ENCODE data around the gene ATXN2.

The ATXN2 gene

GRCh38 chr12:111417784-111418593, 181.1 kb downstream of the ATXN2 start:
- Mint-ChIP-seq H3K27me3 (no peaks in the 10 kb centered on the region), H3K4me1 (peaks cover 22 to 24% of the 10 kb centered on the region in 2 donors), H3K9me3 (no peaks in the 10 kb centered on the region), H3K27ac (no peak overlapping the region), H3K36me3 (peaks cover 15 to 48% of the 10 kb centered on the region in 2 donors), H3K4me3 (no peak overlapping the region)
- DNase-seq, result no peak
- no peak for ATAC-seq (replicated peaks)

- peaks cover 27 to 31% of the 10 kb centered on the region in 2 donors for H3K4me1 Mint-ChIP-seq
Measured at GRCh38 chr12:111417290-111417689, 181.8 kb downstream of the ATXN2 start.

GRCh38 chr12:111414711-111415252, 184.3 kb downstream of the ATXN2 start:
- H3K4me3 Mint-ChIP-seq, result no peak overlapping the region
- no peaks in the 10 kb centered on the region for H3K9me3 Mint-ChIP-seq
- no peaks in the 10 kb centered on the region for H3K27me3 Mint-ChIP-seq
- DNase-seq (no peak), ATAC-seq (replicated peaks) (no peak)
- H3K36me3 Mint-ChIP-seq, result peaks cover 15 to 45% of the 10 kb centered on the region in 2 donors
- H3K27ac Mint-ChIP-seq, result peak overlapping the region; percentile 7
- peaks cover 44 to 56% of the 10 kb centered on the region in 2 donors for H3K4me1 Mint-ChIP-seq

More at GRCh38 chr12:111417290-111417689, 181.8 kb downstream of the ATXN2 start:
- Mint-ChIP-seq H3K36me3 (peaks cover 13 to 50% of the 10 kb centered on the region in 2 donors), H3K4me3 (no peak overlapping the region), H3K9me3 (no peaks in the 10 kb centered on the region), H3K27me3 (no peaks in the 10 kb centered on the region), H3K27ac (no peak overlapping the region)
- no peak for ATAC-seq (replicated peaks)
- DNase-seq, result no peak

GRCh38 chr12:111413442-111414086, 185.6 kb downstream of the ATXN2 start:
- Mint-ChIP-seq H3K4me3 (no peak overlapping the region), H3K9me3 (no peaks in the 10 kb centered on the region), H3K4me1 (peaks cover 51 to 68% of the 10 kb centered on the region in 2 donors), H3K27me3 (no peaks in the 10 kb centered on the region), H3K36me3 (peaks cover 13 to 43% of the 10 kb centered on the region in 2 donors), H3K27ac (peak overlapping the region; percentile 47)
- ATAC-seq (replicated peaks), result no peak
- DNase-seq, result no peak

GRCh38 chr12:111412830-111413441, 186.2 kb downstream of the ATXN2 start:
- peak overlapping the region; percentile 88 for H3K27ac Mint-ChIP-seq
- H3K27me3 Mint-ChIP-seq, result no peaks in the 10 kb centered on the region
- H3K9me3 Mint-ChIP-seq, result no peaks in the 10 kb centered on the region
- peaks cover 13 to 49% of the 10 kb centered on the region in 2 donors for H3K36me3 Mint-ChIP-seq
- no peak for DNase-seq
- no peak overlapping the region for H3K4me3 Mint-ChIP-seq
- peaks cover 57 to 74% of the 10 kb centered on the region in 2 donors for H3K4me1 Mint-ChIP-seq
- ATAC-seq (replicated peaks), result no peak

- Mint-ChIP-seq H3K27me3 (no peaks in the 10 kb centered on the region), H3K9me3 (no peaks in the 10 kb centered on the region), H3K36me3 (peaks cover 18 to 55% of the 10 kb centered on the region in 2 donors), H3K4me1 (peaks cover 64 to 81% of the 10 kb centered on the region in 2 donors), H3K27ac (peak overlapping the region; percentile 88), H3K4me3 (peak overlapping the region; percentile 50 to 54)
- DNase-seq (no peak), ATAC-seq (replicated peaks) (peak; percentile 17 to 20)
Measured at GRCh38 chr12:111412007-111412829, 186.9 kb downstream of the ATXN2 start.

- peaks cover 18 to 59% of the 10 kb centered on the region in 2 donors for H3K36me3 Mint-ChIP-seq
Measured at GRCh38 chr12:111411185-111411764, 187.8 kb downstream of the ATXN2 start.

GRCh38 chr12:111410431-111411184, 188.5 kb downstream of the ATXN2 start:
- Mint-ChIP-seq H3K4me3 (peak overlapping the region; percentile 83 to 85), H3K36me3 (peaks cover 18 to 58% of the 10 kb centered on the region in 2 donors), H3K9me3 (no peaks in the 10 kb centered on the region), H3K27ac (peak overlapping the region; percentile 81), H3K4me1 (peaks cover 64 to 92% of the 10 kb centered on the region in 2 donors), H3K27me3 (no peaks in the 10 kb centered on the region)
- DNase-seq, result no peak
- no peak for ATAC-seq (replicated peaks)

More at GRCh38 chr12:111411185-111411764, 187.8 kb downstream of the ATXN2 start:
- no peak for DNase-seq
- ATAC-seq (replicated peaks), result no peak
- Mint-ChIP-seq H3K27me3 (no peaks in the 10 kb centered on the region), H3K4me3 (peak overlapping the region; percentile 22 to 41), H3K27ac (peak overlapping the region; percentile 69), H3K4me1 (peaks cover 66 to 91% of the 10 kb centered on the region in 2 donors), H3K9me3 (no peaks in the 10 kb centered on the region)

GRCh38 chr12:111409780-111410430, 189.2 kb downstream of the ATXN2 start:
- Mint-ChIP-seq H3K27me3 (no peaks in the 10 kb centered on the region), H3K27ac (peak overlapping the region; percentile 81), H3K9me3 (no peaks in the 10 kb centered on the region), H3K4me1 (peaks cover 60 to 88% of the 10 kb centered on the region in 2 donors), H3K4me3 (peak overlapping the region; percentile 83 to 85), H3K36me3 (peaks cover 15 to 53% of the 10 kb centered on the region in 2 donors)
- ATAC-seq (replicated peaks) (no peak), DNase-seq (no peak)

GRCh38 chr12:111409403-111409779, 189.7 kb downstream of the ATXN2 start:
- ATAC-seq (replicated peaks), result no peak
- H3K4me1 Mint-ChIP-seq, result peaks cover 61 to 88% of the 10 kb centered on the region in 2 donors
- H3K27me3 Mint-ChIP-seq, result no peaks in the 10 kb centered on the region
- peaks cover 15 to 49% of the 10 kb centered on the region in 2 donors for H3K36me3 Mint-ChIP-seq
- no peak for DNase-seq
- no peaks in the 10 kb centered on the region for H3K9me3 Mint-ChIP-seq
- peak overlapping the region; percentile 83 to 85 for H3K4me3 Mint-ChIP-seq
- peak overlapping the region; percentile 75 for H3K27ac Mint-ChIP-seq

GRCh38 chr12:111408686-111409402, 190.3 kb downstream of the ATXN2 start:
- DNase-seq (no peak), ATAC-seq (replicated peaks) (no peak)
- H3K4me3 Mint-ChIP-seq, result peak overlapping the region; percentile 83 to 85
- peaks cover 64 to 88% of the 10 kb centered on the region in 2 donors for H3K4me1 Mint-ChIP-seq
- H3K9me3 Mint-ChIP-seq, result no peaks in the 10 kb centered on the region
- H3K27ac Mint-ChIP-seq, result peak overlapping the region; percentile 86
- H3K27me3 Mint-ChIP-seq, result no peaks in the 10 kb centered on the region
- peaks cover 15 to 47% of the 10 kb centered on the region in 2 donors for H3K36me3 Mint-ChIP-seq

- H3K36me3 Mint-ChIP-seq, result peaks cover 11 to 40% of the 10 kb centered on the region in 2 donors
- peak overlapping the region; percentile 83 to 85 for H3K4me3 Mint-ChIP-seq
- peaks cover 63 to 88% of the 10 kb centered on the region in 2 donors for H3K4me1 Mint-ChIP-seq
- H3K27me3 Mint-ChIP-seq, result no peaks in the 10 kb centered on the region
- peak overlapping the region; percentile 99 for H3K27ac Mint-ChIP-seq
- DNase-seq (no peak), ATAC-seq (replicated peaks) (no peak)
- no peaks in the 10 kb centered on the region for H3K9me3 Mint-ChIP-seq
Measured at GRCh38 chr12:111408116-111408440, 191.0 kb downstream of the ATXN2 start.

Data from stimulated activated naive B cell treated with anti-CD40 and anti-IgM and Interleukin-4, amounts not matched to agents 10 μg/mL and 1 μg/mL and 100 μg/mL, for 72 hours (primary cell).